ENCODE measurements around the gene GATA5.

GRCh38 chr20:62433658-62434497, 41.9 kb downstream of the GATA5 start:
- TF ChIP-seq CTCF (IDR thresholded peaks at IDR 0.05; ENCODE audit: insufficient read depth, low read depth, low read length) (no peak), EZH2 (IDR thresholded peaks at IDR 0.05; ENCODE audit: insufficient read depth, low read length) (no peak)
